Progenitor cell of endocrine pancreas (in vitro differentiated cells): Measurements from ENCODE around the gene PDE7B. TPM values are rescaled to one million over a fixed set of nuclear protein-coding genes. Genes with fewer than 3 reads are reported as not detected.

ENCODE experiments used
- DNase-seq: peaks from one replicate; pipeline ENCODE4 v3.0.0; 2021; ENCODE audit warnings: low spot score; ENCODE audit not compliant: unreplicated experiment
- H3K27ac Mint-ChIP-seq: 2 replicates; pipeline ENCODE4 v1.8.0; 2021; ENCODE audit warnings: mild to moderate bottlenecking, moderate library complexity, mixed read lengths
- H3K27me3 Mint-ChIP-seq: 2 replicates; pipeline ENCODE4 v1.8.0; 2021; ENCODE audit warnings: mixed read lengths
- H3K36me3 Mint-ChIP-seq: 2 replicates; pipeline ENCODE4 v1.8.0; 2022; ENCODE audit warnings: mixed read lengths; ENCODE audit not compliant: insufficient read depth
- H3K4me1 Mint-ChIP-seq: 2 replicates; pipeline ENCODE4 v1.8.0; 2021; ENCODE audit warnings: low read depth, mixed read lengths
- H3K4me3 Mint-ChIP-seq: 2 replicates; pipeline ENCODE4 v1.8.0; 2021; ENCODE audit warnings: low read depth, mild to moderate bottlenecking, moderate library complexity, mixed read lengths
- H3K9me3 Mint-ChIP-seq: 2 replicates; pipeline ENCODE4 v1.8.0; 2021; ENCODE audit warnings: low read depth, mixed read lengths
- CTCF ChIP-seq: fragments of 200-600 bp; sonication (generic); IDR thresholded peaks from one replicate; pipeline ENCODE4 v1.5.0; 2021; ENCODE audit warnings: antibody characterized with exemption, mild to moderate bottlenecking; ENCODE audit not compliant: unreplicated experiment
- total RNA-seq: library from RNA; stranded (reverse); gene quantifications from 2 replicates; pipeline ENCODE4 v1.2.1, GENCODE V29; 2021

The PDE7B gene
- total RNA-seq, 1 donor from 2014 or later, result 0.07 TPM

GRCh38 chr6:135811644-135812526 is 39.6 kb upstream of the PDE7B start:
- no peaks in the 10 kb centered on the region for H3K27me3 Mint-ChIP-seq
- no peak overlapping the region for H3K4me3 Mint-ChIP-seq
- peaks cover 12% of the 10 kb centered on the region for H3K9me3 Mint-ChIP-seq
- peaks cover 20% of the 10 kb centered on the region for H3K4me1 Mint-ChIP-seq
- TF ChIP-seq CTCF, result no peak
- no peaks in the 10 kb centered on the region for H3K36me3 Mint-ChIP-seq
- H3K27ac Mint-ChIP-seq, result no peak overlapping the region
- DNase-seq, result no peak

- no peaks in the 10 kb centered on the region for H3K36me3 Mint-ChIP-seq
- H3K27me3 Mint-ChIP-seq, result no peaks in the 10 kb centered on the region
- TF ChIP-seq CTCF, result no peak
- peak overlapping the region; percentile 8 for H3K27ac Mint-ChIP-seq
- no peak overlapping the region for H3K4me3 Mint-ChIP-seq
- H3K4me1 Mint-ChIP-seq, result peaks cover 20% of the 10 kb centered on the region
- DNase-seq, result no peak
- H3K9me3 Mint-ChIP-seq, result peaks cover 12% of the 10 kb centered on the region
Observed at GRCh38 chr6:135813401-135813800, 38.1 kb upstream of the PDE7B start.

GRCh38 chr6:135814043-135814442 is 37.5 kb upstream of the PDE7B start:
- Mint-ChIP-seq H3K36me3 (no peaks in the 10 kb centered on the region), H3K9me3 (peaks cover 12% of the 10 kb centered on the region), H3K27me3 (no peaks in the 10 kb centered on the region), H3K4me1 (peaks cover 20% of the 10 kb centered on the region), H3K4me3 (no peak overlapping the region), H3K27ac (no peak overlapping the region)
- no peak for DNase-seq
- TF ChIP-seq CTCF, result no peak

- H3K4me1 Mint-ChIP-seq, result peaks cover 20% of the 10 kb centered on the region
- no peaks in the 10 kb centered on the region for H3K36me3 Mint-ChIP-seq
- TF ChIP-seq CTCF, result no peak
- no peak overlapping the region for H3K27ac Mint-ChIP-seq
- H3K27me3 Mint-ChIP-seq, result no peaks in the 10 kb centered on the region
- no peak overlapping the region for H3K4me3 Mint-ChIP-seq
- no peak for DNase-seq
- peaks cover 8% of the 10 kb centered on the region for H3K9me3 Mint-ChIP-seq
Observed at GRCh38 chr6:135815216-135815615, 36.3 kb upstream of the PDE7B start.

- no peak overlapping the region for H3K4me3 Mint-ChIP-seq
Observed at GRCh38 chr6:135817035-135817434, 34.5 kb upstream of the PDE7B start.

More at GRCh38 chr6:135817035-135817434, 34.5 kb upstream of the PDE7B start:
- no peak for DNase-seq
- Mint-ChIP-seq H3K27me3 (no peaks in the 10 kb centered on the region), H3K36me3 (no peaks in the 10 kb centered on the region), H3K9me3 (peaks cover 8% of the 10 kb centered on the region), H3K4me1 (peaks cover 16% of the 10 kb centered on the region), H3K27ac (no peak overlapping the region)
- TF ChIP-seq CTCF, result no peak
